ENCODE data around the gene DDX50. TPM values are rescaled to one million over a fixed set of nuclear protein-coding genes. Genes with fewer than 3 reads are reported as not detected.
"Not testable (repeated sequence)": the region's sequence is repeated elsewhere in the genome, so short reads cannot be mapped to it uniquely, and the experiment has no call there.

DDX50 gene
- total RNA-seq, 3 donors from 2014 or later = 15.2 to 40.6 (median 24.6) TPM

GRCh38 chr10:68957284-68957615 is 56.1 kb downstream of the DDX50 start:
- H3K9me3 ChIP-seq = no peaks in the 10 kb centered on the region
- intact Hi-C loops (cut with DNase I, micrococcal nuclease) = no loop called here
- H3K36me3 ChIP-seq (ENCODE audit: low read depth) = no peaks in the 10 kb centered on the region
- DNase-seq (no peak), ATAC-seq (no peak)
- H3K4me1 ChIP-seq (ENCODE audit: low read depth) = peaks cover 15% of the 10 kb centered on the region
- no peak overlapping the region for H3K4me3 ChIP-seq
- TF ChIP-seq CTCF (IDR thresholded peaks at IDR 0.05) = no peak

DNA sequence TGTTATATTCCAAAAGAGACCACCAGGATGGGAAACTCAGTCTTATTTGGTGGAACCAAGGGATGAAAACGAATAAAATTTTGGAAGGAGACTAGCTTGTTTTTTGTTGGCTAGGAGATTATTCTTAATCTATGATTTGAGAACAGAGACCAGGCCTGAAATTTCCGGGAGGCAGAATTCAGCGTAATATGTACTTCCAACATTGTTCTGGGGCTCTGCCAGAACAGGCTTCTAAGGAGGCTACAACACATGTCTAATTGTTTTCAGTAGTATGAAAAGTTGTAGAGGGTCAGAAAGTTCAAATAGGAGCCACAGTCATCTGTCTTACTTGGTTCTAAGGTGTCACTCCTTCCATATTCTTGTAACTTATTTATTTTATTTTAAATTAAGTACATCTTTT is 56.5 kb downstream of the DDX50 start:
- no peaks in the 10 kb centered on the region for H3K9me3 ChIP-seq
- no peaks in the 10 kb centered on the region for H3K36me3 ChIP-seq (ENCODE audit: low read depth)
- intact Hi-C loops (cut with DNase I, micrococcal nuclease) = no loop called here
- ATAC-seq (no peak), DNase-seq (no peak)
- no peak overlapping the region for H3K4me3 ChIP-seq
- TF ChIP-seq CTCF (IDR thresholded peaks at IDR 0.05) = no peak
- peaks cover 15% of the 10 kb centered on the region for H3K4me1 ChIP-seq (ENCODE audit: low read depth)

- H3K36me3 ChIP-seq (ENCODE audit: low read depth) = no peaks in the 10 kb centered on the region
- no peak overlapping the region for H3K4me3 ChIP-seq
- ATAC-seq (no peak), DNase-seq (no peak)
- TF ChIP-seq CTCF (IDR thresholded peaks at IDR 0.05) = no peak
- intact Hi-C loops (cut with DNase I, micrococcal nuclease) = no loop called here
- H3K9me3 ChIP-seq = no peaks in the 10 kb centered on the region
- H3K4me1 ChIP-seq (ENCODE audit: low read depth) = peaks cover 14% of the 10 kb centered on the region
These were observed 58.8 kb downstream of the DDX50 start for GRCh38 chr10:68959695-68960527.

DNA sequence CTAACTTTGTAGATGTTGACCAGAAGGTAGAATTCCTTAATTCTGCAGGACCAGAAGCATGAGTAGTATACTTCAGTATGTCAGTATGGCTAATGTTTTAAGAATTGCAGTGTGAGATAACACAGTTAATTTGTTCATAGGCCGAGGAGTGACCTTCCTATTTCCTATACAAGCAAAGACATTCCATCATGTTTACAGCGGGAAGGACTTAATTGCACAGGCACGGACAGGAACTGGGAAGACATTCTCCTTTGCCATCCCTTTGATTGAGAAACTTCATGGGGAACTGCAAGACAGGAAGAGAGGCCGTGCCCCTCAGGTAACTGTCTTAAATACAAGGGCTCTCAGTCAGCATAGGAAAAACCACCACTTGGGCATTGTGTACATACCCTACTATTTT is 62.0 kb downstream of the DDX50 start:
- Histone ChIP-seq H3K36me3 (ENCODE audit: low read depth) (peaks cover 6% of the 10 kb centered on the region), H3K9me3 (no peaks in the 10 kb centered on the region), H3K4me3 (no peak overlapping the region), H3K4me1 (ENCODE audit: low read depth) (peaks cover 2% of the 10 kb centered on the region)
- DNase-seq (no peak), ATAC-seq (no peak)
- TF ChIP-seq CTCF (IDR thresholded peaks at IDR 0.05) = no peak
- intact Hi-C loops (cut with DNase I, micrococcal nuclease) = no loop called here

- no peak for ATAC-seq
- Histone ChIP-seq H3K4me3 (no peak overlapping the region), H3K4me1 (ENCODE audit: low read depth) (no peaks in the 10 kb centered on the region), H3K36me3 (ENCODE audit: low read depth) (peaks cover 14% of the 10 kb centered on the region), H3K9me3 (no peaks in the 10 kb centered on the region)
- DNase-seq = no peak
- intact Hi-C loops (cut with DNase I, micrococcal nuclease) = loop anchor here in 1 of 2 donors (10.0 kb wide), 2 partner anchors 59 to 229 kb away; no protein-coding TSS in a partner anchor
- no peak for TF ChIP-seq CTCF (IDR thresholded peaks at IDR 0.05)
These were observed 72.9 kb downstream of the DDX50 start for GRCh38 chr10:68973975-68974374.

- H3K4me3 ChIP-seq; ATAC-seq; H3K36me3 ChIP-seq (ENCODE audit: low read depth); H3K9me3 ChIP-seq; H3K4me1 ChIP-seq (ENCODE audit: low read depth); DNase-seq: not testable (repeated sequence)
- intact Hi-C loops (cut with DNase I, micrococcal nuclease) = loop anchor here in 1 of 2 donors (10.0 kb wide), 2 partner anchors 61 to 231 kb away; no protein-coding TSS in a partner anchor
These were observed 74.9 kb downstream of the DDX50 start for GRCh38 chr10:68975936-68976473.

- not testable (repeated sequence) for H3K4me1 ChIP-seq (ENCODE audit: low read depth); H3K4me3 ChIP-seq
These were observed 78.6 kb downstream of the DDX50 start for GRCh38 chr10:68979738-68980137.

More at GRCh38 chr10:68979738-68980137, 78.6 kb downstream of the DDX50 start:
- not testable (repeated sequence) for H3K9me3 ChIP-seq; DNase-seq; ATAC-seq; H3K36me3 ChIP-seq (ENCODE audit: low read depth)
- intact Hi-C loops (cut with DNase I, micrococcal nuclease) = loop anchor here in 1 of 2 donors (10.0 kb wide), 2 partner anchors 65 to 235 kb away; no protein-coding TSS in a partner anchor

All from mucosa of descending colon (tissue), 3 donors.